Mesenchymal stem cell (in vitro differentiated cells and primary cell): ENCODE results near the gene ZNF182.
"Not testable (repeated sequence)": the region's sequence is repeated elsewhere in the genome, so short reads cannot be mapped to it uniquely, and the experiment has no call there.

Experiments
- DNase-seq: peaks from one replicate; pipeline ENCODE4 v3.0.0-alpha.2; 2013
- H2AFZ ChIP-seq: one replicate; pipeline ENCODE4 v1.6.1; 2013; ENCODE audit warnings: low read depth, mild to moderate bottlenecking, control low read depth, inconsistent platforms, low read length, moderate library complexity
- H2AK5ac ChIP-seq: 2 replicates; pipeline ENCODE4 v1.6.1; 2013; ENCODE audit warnings: low read length, moderate library complexity, mild to moderate bottlenecking, inconsistent platforms; ENCODE audit not compliant: severe bottlenecking
- H2BK120ac ChIP-seq: one replicate; pipeline ENCODE4 v1.6.1; 2013; ENCODE audit warnings: low read depth, mild to moderate bottlenecking, inconsistent platforms, low read length, moderate library complexity
- H2BK12ac ChIP-seq, 2 experiments: one replicate each; pipeline ENCODE4 v1.6.1; 2013; ENCODE audit warnings: inconsistent platforms in 2 of 2, low read length in 2 of 2, mild to moderate bottlenecking in 2 of 2, moderate library complexity in 2 of 2, control low read depth in 1 of 2
- H2BK15ac ChIP-seq: one replicate; pipeline ENCODE4 v1.6.1; 2013; ENCODE audit warnings: mild to moderate bottlenecking, low read depth, inconsistent platforms; ENCODE audit not compliant: poor library complexity, severe bottlenecking
- H2BK5ac ChIP-seq: 2 replicates; pipeline ENCODE4 v1.6.1; 2013; ENCODE audit warnings: low read depth, mild to moderate bottlenecking, low read length, control low read depth, inconsistent platforms; ENCODE audit not compliant: poor library complexity, severe bottlenecking
- H3K14ac ChIP-seq, 2 experiments: one replicate each; pipeline ENCODE4 v1.6.1; 2013; ENCODE audit warnings: inconsistent platforms in 2 of 2, low read length in 2 of 2, control low read depth in 1 of 2, mild to moderate bottlenecking in 1 of 2, moderate library complexity in 1 of 2
- H3K18ac ChIP-seq, 2 experiments: one replicate each; pipeline ENCODE4 v1.6.1; 2013; ENCODE audit warnings: inconsistent platforms in 2 of 2, low read length in 2 of 2, control low read depth in 1 of 2, low read depth in 1 of 2, mild to moderate bottlenecking in 1 of 2
- H3K23ac ChIP-seq, 2 experiments: one replicate each; pipeline ENCODE4 v1.6.1; 2013; ENCODE audit warnings: inconsistent platforms in 2 of 2, low read length in 2 of 2, mild to moderate bottlenecking in 2 of 2, moderate library complexity in 2 of 2, control low read depth in 1 of 2
- H3K27ac ChIP-seq: 2 replicates; pipeline ENCODE4 v1.5.1; 2013; ENCODE audit warnings: mild to moderate bottlenecking, moderate library complexity, low read length, control low read depth, inconsistent platforms; ENCODE audit not compliant: poor library complexity, severe bottlenecking
- H3K27me3 ChIP-seq, 2 experiments: 2 replicates each; pipeline versions ENCODE4 v1.6.1 to v1.7.0; 2013; ENCODE audit warnings: low read length in 2 of 2, mild to moderate bottlenecking in 2 of 2, moderate library complexity in 2 of 2, control low read depth in 1 of 2, inconsistent platforms in 1 of 2; ENCODE audit not compliant: control insufficient read depth in 1 of 2, insufficient read depth in 1 of 2
- H3K36me3 ChIP-seq, 2 experiments: 2 replicates each; pipeline versions ENCODE4 v1.6.1 to v1.7.0; 2013; ENCODE audit warnings: low read length in 2 of 2, control low read depth in 1 of 2, inconsistent platforms in 1 of 2, low read depth in 1 of 2, mild to moderate bottlenecking in 1 of 2; ENCODE audit not compliant: insufficient read depth in 2 of 2, control insufficient read depth in 1 of 2
- H3K4ac ChIP-seq, 2 experiments: one replicate each; pipeline ENCODE4 v1.6.1; 2013; ENCODE audit warnings: inconsistent platforms in 2 of 2, low read length in 2 of 2, mild to moderate bottlenecking in 2 of 2, moderate library complexity in 2 of 2, control low read depth in 1 of 2, low read depth in 1 of 2
- H3K4me1 ChIP-seq: 2 replicates; pipeline ENCODE4 v1.6.1; 2013; ENCODE audit warnings: low read depth, low read length, control low read depth; ENCODE audit not compliant: control insufficient read depth, insufficient read depth
- H3K4me2 ChIP-seq: 2 replicates; pipeline ENCODE4 v1.6.1; 2013; ENCODE audit warnings: low read length, mild to moderate bottlenecking, inconsistent platforms; ENCODE audit not compliant: poor library complexity, severe bottlenecking
- H3K4me3 ChIP-seq, 2 experiments: 2 replicates each; pipeline versions ENCODE4 v1.5.1 to v1.7.0; 2013; ENCODE audit warnings: low read length in 2 of 2, mild to moderate bottlenecking in 2 of 2, control low read depth in 1 of 2, low read depth in 1 of 2; ENCODE audit not compliant: insufficient read depth in 1 of 2
- H3K79me1 ChIP-seq: replicated peaks from 2 replicates; pipeline ENCODE4 v1.6.1; 2013; ENCODE audit warnings: mild to moderate bottlenecking, control low read depth, low read length, inconsistent platforms; ENCODE audit not compliant: poor library complexity, severe bottlenecking
- H3K9ac ChIP-seq: 2 replicates; pipeline ENCODE4 v1.7.0; 2013; ENCODE audit warnings: mild to moderate bottlenecking, low read length, moderate library complexity
- H3K9me3 ChIP-seq: 2 replicates; pipeline ENCODE4 v1.7.0; 2013; ENCODE audit warnings: mild to moderate bottlenecking, low read length; ENCODE audit not compliant: control insufficient read depth
- H4K8ac ChIP-seq: one replicate; pipeline ENCODE4 v1.6.1; 2013; ENCODE audit warnings: inconsistent platforms, mild to moderate bottlenecking, low read length, moderate library complexity
- H4K91ac ChIP-seq: one replicate; pipeline ENCODE4 v1.6.1; 2013; ENCODE audit warnings: mild to moderate bottlenecking, low read length, inconsistent platforms
- WGBS: methylation state at CpG from one replicate; pipeline ENCODE4 v1.1.7; 2013; ENCODE audit warnings: mixed read lengths; 5-methylcytosine and 5-hydroxymethylcytosine counted together

The ZNF182 gene

GRCh38 chrX:47936940-47937317 is 66.9 kb downstream of the ZNF182 start:
- Histone ChIP-seq H2BK120ac (no peak overlapping the region), H3K4me1 (no peaks in the 10 kb centered on the region), H2BK5ac (no peak overlapping the region), H3K27me3 (no peaks in the 10 kb centered on the region), H4K91ac (no peak overlapping the region), H2BK12ac (no peak overlapping the region), H3K9ac (no peak overlapping the region), H2AFZ (no peak overlapping the region), H3K9me3 (peaks cover 38% of the 10 kb centered on the region), H3K79me1 (no peaks in the 10 kb centered on the region), H3K23ac (no peak overlapping the region), H3K4me2 (no peak overlapping the region), H3K14ac (no peak overlapping the region), H2AK5ac (no peak overlapping the region), H4K8ac (no peak overlapping the region), H3K4ac (no peak overlapping the region), H3K4me3 (no peak overlapping the region), H3K27ac (no peak overlapping the region), H3K18ac (no peak overlapping the region), H3K36me3 (no peaks in the 10 kb centered on the region), H2BK15ac (no peak overlapping the region)
- WGBS, result no CpG with 5 or more reads among the region's 3 CpGs
- no peak for DNase-seq

GRCh38 chrX:47936224-47936939 is 67.4 kb downstream of the ZNF182 start:
- Histone ChIP-seq H3K27ac (no peak overlapping the region), H3K36me3 (no peaks in the 10 kb centered on the region), H3K23ac (no peak overlapping the region), H3K4me2 (peak overlapping the region; percentile 53), H2AK5ac (no peak overlapping the region), H2BK15ac (no peak overlapping the region), H2BK120ac (no peak overlapping the region), H4K91ac (no peak overlapping the region), H3K4me1 (no peaks in the 10 kb centered on the region), H3K79me1 (no peaks in the 10 kb centered on the region), H3K18ac (no peak overlapping the region), H2BK5ac (no peak overlapping the region), H4K8ac (no peak overlapping the region), H3K4ac (no peak overlapping the region), H3K27me3 (no peaks in the 10 kb centered on the region), H2BK12ac (no peak overlapping the region), H3K9me3 (peaks cover 39% of the 10 kb centered on the region), H3K14ac (no peak overlapping the region), H3K9ac (no peak overlapping the region), H3K4me3 (no peak overlapping the region), H2AFZ (no peak overlapping the region)
- no peak for DNase-seq
- 65% methylated on average over 13 of the region's 15 CpGs for WGBS

DNA sequence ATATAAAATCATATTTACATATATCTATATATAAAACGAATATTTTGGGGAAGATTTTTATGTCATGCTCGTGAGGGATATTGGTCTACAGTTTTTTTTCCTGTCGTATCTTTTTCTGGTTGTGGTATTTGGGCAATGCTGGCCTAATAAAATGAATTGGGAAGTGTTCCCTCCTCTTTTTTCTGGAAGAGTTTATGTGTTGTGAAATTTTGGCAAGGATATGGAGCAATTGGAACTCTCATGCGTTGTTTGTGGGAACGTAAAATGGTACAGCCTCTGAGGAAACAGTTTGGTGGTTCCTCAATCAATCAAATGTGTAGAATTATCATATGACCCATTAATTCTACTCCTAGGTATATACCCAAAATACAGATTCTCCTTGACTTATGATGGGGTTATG is 69.8 kb downstream of the ZNF182 start:
- no peak overlapping the region for H3K4me3 ChIP-seq
- H2AFZ ChIP-seq, result no peak overlapping the region
- H3K4ac ChIP-seq, result no peak overlapping the region
- H3K18ac ChIP-seq, result no peak overlapping the region
- H3K27me3 ChIP-seq, result no peaks in the 10 kb centered on the region
- H4K91ac ChIP-seq, result no peak overlapping the region
- no peak for DNase-seq
- no peaks in the 10 kb centered on the region for H3K4me1 ChIP-seq
- H3K79me1 ChIP-seq, result no peaks in the 10 kb centered on the region
- no peak overlapping the region for H3K23ac ChIP-seq
- no peak overlapping the region for H2BK12ac ChIP-seq
- no peaks in the 10 kb centered on the region for H3K36me3 ChIP-seq
- no peak overlapping the region for H4K8ac ChIP-seq
- H2BK5ac ChIP-seq, result no peak overlapping the region
- no peak overlapping the region for H2AK5ac ChIP-seq
- 80% methylated on average over 3 of the region's 5 CpGs for WGBS
- H3K14ac ChIP-seq, result no peak overlapping the region
- H3K9ac ChIP-seq, result no peak overlapping the region
- no peak overlapping the region for H2BK15ac ChIP-seq
- peaks cover 30% of the 10 kb centered on the region for H3K9me3 ChIP-seq
- no peak overlapping the region for H3K27ac ChIP-seq
- H3K4me2 ChIP-seq, result no peak overlapping the region
- no peak overlapping the region for H2BK120ac ChIP-seq

DNA sequence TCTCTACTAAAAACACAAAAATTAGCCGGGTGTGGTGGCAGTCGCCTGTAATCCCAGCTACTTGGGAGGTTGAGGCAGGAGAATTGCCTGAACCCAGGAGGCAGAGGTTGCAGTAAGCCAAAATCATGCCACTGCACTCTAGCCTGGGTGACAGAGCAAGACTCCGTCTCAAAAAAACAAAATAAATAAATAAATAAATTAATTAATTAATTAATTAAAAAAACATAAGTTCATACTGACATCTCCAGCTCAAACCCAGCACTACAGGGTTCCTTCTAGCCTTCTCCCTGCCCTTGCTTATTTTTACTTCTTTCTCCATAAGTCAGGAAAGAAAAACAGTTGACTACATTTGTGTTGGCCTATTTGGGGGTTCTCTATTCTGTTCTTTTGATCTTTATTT is 71.8 kb downstream of the ZNF182 start:
- not testable (repeated sequence) for H3K79me1 ChIP-seq, H3K9ac ChIP-seq, H3K36me3 ChIP-seq, H3K14ac ChIP-seq, H3K27ac ChIP-seq, DNase-seq, H3K23ac ChIP-seq, H3K4me3 ChIP-seq, H3K4me2 ChIP-seq, H2BK15ac ChIP-seq, H2AK5ac ChIP-seq, H2BK12ac ChIP-seq, H2BK120ac ChIP-seq, H2BK5ac ChIP-seq, H4K91ac ChIP-seq, H2AFZ ChIP-seq, H3K27me3 ChIP-seq, H3K4me1 ChIP-seq, H3K18ac ChIP-seq, H4K8ac ChIP-seq, H3K4ac ChIP-seq
- WGBS, result 93% methylated on average over 2 of the region's 3 CpGs
- H3K9me3 ChIP-seq, result peaks cover 27% of the 10 kb centered on the region
